ENCODE data around the gene NEDD4L.

GRCh38 chr18:58132595-58133261 is 88.7 kb downstream of the NEDD4L start:
- TF ChIP-seq EP300 (IDR thresholded peaks at IDR 0.05) (no peak), CTCF (IDR thresholded peaks at IDR 0.05) (no peak)
